ENCODE results near the gene ST14. TPM values are rescaled to one million over a fixed set of nuclear protein-coding genes. Genes with fewer than 3 reads are reported as not detected.

Gene ST14
- total and polyA plus RNA-seq, 12 donors = 0.17 to 41.0 (median 10.4) TPM

DNA sequence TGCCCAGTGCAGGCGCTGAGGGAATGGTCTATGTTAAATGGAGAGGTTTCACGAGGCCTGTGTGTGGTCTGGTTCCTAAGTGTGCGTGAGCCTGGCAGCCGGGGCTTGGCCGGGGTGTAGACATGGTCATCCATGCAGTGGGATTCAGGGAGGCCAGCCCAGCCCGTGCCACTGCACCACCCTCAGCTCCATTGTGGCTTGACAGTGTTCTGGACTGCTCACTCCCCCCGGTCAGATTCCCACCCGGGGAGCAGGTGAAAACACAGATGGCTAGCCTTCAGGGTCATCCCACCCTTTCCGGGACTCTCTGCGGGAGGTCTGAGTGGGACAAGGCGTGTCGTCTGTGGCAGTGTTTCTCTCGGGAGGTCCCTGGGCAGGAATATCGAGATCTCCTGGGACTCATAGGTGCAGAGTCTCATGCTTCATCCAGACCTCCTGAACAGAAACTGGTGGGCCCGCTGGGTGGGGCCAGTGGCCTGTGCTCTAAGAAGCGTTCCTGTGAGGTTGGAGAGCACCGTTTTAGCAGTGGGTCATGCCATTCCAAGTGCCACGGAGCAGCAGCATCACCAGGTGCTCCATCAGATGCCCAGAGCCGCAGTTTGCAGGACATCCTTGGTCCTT, 52.3 kb downstream of the ST14 start:
- Histone ChIP-seq H3K4me3 (no peak overlapping the region), H3K4me1 (replicated peaks in 1 of 2) (no peaks in the 10 kb centered on the region), H3K36me3 (replicated peaks in 1 of 2) (no peaks in the 10 kb centered on the region), H3K27me3 (no peaks in the 10 kb centered on the region), H3K9me3 (replicated peaks in 1 of 3) (no peaks in the 10 kb centered on the region), H3K27ac (no peak overlapping the region)
- WGBS, 4 donors = 77 to 89% (median 87%) methylated on average over 11 to 19 of the region's 19 CpGs
- DNase-seq = peak in 6 of 7 donors; percentile 3 to 41 (median 10)
- TF ChIP-seq POLR2A (IDR thresholded peaks at IDR 0.05) = no peak
- TF ChIP-seq, protein P1, sequence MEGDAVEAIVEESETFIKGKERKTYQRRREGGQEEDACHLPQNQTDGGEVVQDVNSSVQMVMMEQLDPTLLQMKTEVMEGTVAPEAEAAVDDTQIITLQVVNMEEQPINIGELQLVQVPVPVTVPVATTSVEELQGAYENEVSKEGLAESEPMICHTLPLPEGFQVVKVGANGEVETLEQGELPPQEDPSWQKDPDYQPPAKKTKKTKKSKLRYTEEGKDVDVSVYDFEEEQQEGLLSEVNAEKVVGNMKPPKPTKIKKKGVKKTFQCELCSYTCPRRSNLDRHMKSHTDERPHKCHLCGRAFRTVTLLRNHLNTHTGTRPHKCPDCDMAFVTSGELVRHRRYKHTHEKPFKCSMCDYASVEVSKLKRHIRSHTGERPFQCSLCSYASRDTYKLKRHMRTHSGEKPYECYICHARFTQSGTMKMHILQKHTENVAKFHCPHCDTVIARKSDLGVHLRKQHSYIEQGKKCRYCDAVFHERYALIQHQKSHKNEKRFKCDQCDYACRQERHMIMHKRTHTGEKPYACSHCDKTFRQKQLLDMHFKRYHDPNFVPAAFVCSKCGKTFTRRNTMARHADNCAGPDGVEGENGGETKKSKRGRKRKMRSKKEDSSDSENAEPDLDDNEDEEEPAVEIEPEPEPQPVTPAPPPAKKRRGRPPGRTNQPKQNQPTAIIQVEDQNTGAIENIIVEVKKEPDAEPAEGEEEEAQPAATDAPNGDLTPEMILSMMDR (IDR thresholded peaks at IDR 0.05) = no peak
- intact Hi-C loops (cut with DNase I) = loop anchor here (5.0 to 10.0 kb wide), 2 partner anchors 103 to 215 kb away; partner anchors contain the start of genes ADAMTS8 (in 2 of the 2) and ZBTB44 (in 1 of the 2)

DNA sequence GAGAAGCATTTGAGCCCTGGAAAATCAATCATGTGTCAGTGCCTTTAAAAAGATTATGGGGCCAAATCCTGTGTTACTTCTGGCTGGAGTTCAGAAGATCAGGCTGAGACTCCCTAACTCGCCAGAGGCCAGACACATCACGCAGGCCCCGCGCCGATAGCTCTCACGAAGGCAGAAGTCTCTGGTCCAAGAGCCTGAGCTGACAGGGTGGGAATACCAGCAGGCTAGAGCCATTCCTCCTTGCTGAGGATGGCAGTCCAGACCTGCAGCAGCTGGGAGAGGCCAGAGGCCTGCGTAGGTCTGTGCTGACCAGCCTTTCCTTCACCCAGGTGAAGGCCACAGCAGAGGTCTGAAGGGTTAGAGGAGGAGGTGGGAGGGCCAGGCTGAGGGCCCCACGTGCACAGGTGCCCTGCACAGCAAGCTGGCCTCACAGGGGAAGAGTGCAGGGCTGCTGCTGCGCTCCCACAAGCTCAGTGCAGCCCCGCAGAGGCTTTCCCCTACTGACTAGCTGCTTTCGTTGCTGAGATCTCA, 52.9 kb downstream of the ST14 start:
- WGBS, 4 donors = 58 to 74% (median 61%) methylated on average over 10 to 11 of the region's 11 CpGs
- intact Hi-C loops (cut with DNase I) = loop anchor here (5.0 to 10.0 kb wide), 2 partner anchors 102 to 215 kb away; partner anchors contain the start of genes ADAMTS8 (in 2 of the 2) and ZBTB44 (in 1 of the 2)
- Histone ChIP-seq H3K4me1 (replicated peaks in 1 of 2) (no peaks in the 10 kb centered on the region), H3K27ac (no peak overlapping the region), H3K27me3 (no peaks in the 10 kb centered on the region), H3K4me3 (no peak overlapping the region), H3K9me3 (replicated peaks in 1 of 3) (no peaks in the 10 kb centered on the region), H3K36me3 (replicated peaks in 1 of 2) (no peaks in the 10 kb centered on the region)
- peak in 3 of 7 donors; percentile 8 to 35 (median 18) for DNase-seq
- no peak for TF ChIP-seq POLR2A (IDR thresholded peaks at IDR 0.05)
- TF ChIP-seq, protein P1 (IDR thresholded peaks at IDR 0.05) = no peak

DNA sequence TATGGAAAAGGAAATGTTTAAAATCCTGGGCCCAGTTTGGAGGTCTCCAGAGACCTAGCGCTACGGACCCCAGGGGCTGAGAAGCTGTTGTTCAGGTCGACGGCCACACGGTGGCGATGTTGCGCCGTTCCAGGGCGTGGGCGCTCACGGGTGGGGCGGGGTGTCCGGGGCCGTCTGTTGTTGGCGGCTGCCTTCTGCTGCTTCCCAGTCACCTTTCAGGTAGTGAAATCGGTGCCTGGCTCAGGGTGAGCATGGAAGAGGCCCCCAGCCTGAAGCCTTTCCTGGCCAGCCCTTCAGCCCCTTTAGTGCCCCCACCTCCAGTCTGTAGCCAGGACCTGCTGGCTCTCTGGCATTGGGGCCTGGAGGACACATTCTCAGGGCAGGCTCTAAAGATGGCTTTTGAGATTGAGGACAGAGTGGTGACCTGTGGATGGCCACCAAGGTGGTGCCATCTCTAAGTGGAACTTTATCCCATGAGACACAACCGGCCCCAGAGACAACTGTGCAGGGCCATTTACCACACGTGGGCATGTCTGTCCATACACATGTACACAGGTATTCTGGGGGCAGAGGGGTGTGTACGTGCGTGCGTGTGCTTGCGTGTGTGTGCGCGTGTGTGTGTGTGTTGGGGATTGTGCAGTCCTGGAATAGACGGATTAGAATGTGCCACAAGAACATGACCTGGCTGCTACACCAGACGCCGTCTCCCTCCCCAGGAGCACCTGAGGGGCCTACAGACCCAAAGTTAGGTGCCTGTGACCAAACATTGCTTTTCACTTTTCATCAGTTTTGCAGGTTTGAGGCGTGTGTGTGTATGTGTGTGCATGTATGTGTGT, 53.8 kb downstream of the ST14 start:
- no peak for TF ChIP-seq POLR2A (IDR thresholded peaks at IDR 0.05)
- TF ChIP-seq, protein P1 (IDR thresholded peaks at IDR 0.05) = peak; percentile 83 to 99 (median 92)
- Histone ChIP-seq H3K36me3 (replicated peaks in 1 of 2) (no peaks in the 10 kb centered on the region), H3K9me3 (replicated peaks in 1 of 3) (no peaks in the 10 kb centered on the region), H3K4me1 (replicated peaks in 1 of 2) (no peaks in the 10 kb centered on the region), H3K27ac (no peak overlapping the region), H3K27me3 (no peaks in the 10 kb centered on the region), H3K4me3 (no peak overlapping the region)
- peak; percentile 43 to 72 (median 50) for DNase-seq
- WGBS, 4 donors = 32 to 36% (median 35%) methylated on average over 21 to 28 of the region's 28 CpGs
- intact Hi-C loops (cut with DNase I) = loop anchor here (5.0 to 10.0 kb wide), 2 partner anchors 101 to 214 kb away; partner anchors contain the start of genes ADAMTS8 (in 2 of the 2) and ZBTB44 (in 1 of the 2)

DNA sequence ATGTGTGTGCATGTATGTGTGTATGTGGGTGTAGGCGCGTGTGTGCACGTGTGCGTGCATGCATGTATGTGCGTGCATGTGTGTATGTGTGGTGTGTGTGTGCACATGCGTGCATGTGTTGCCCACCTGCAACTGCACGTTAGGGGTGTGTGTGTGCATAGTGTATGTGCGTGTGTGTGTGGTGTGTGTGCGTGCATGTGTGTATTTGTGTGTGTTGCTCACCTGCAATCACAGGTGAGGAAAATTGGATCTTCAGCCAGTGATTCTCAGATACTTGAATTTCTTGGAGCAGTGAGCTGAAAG, 54.3 kb downstream of the ST14 start:
- Histone ChIP-seq H3K27me3 (no peaks in the 10 kb centered on the region), H3K4me3 (no peak overlapping the region), H3K4me1 (replicated peaks in 1 of 2) (no peaks in the 10 kb centered on the region), H3K9me3 (replicated peaks in 1 of 3) (no peaks in the 10 kb centered on the region), H3K27ac (no peak overlapping the region), H3K36me3 (replicated peaks in 1 of 2) (no peaks in the 10 kb centered on the region)
- peak in 3 of 7 donors; percentile 6 to 35 (median 13) for DNase-seq
- TF ChIP-seq, protein P1 (IDR thresholded peaks at IDR 0.05) = no peak
- no peak for TF ChIP-seq POLR2A (IDR thresholded peaks at IDR 0.05)
- intact Hi-C loops (cut with DNase I) = loop anchor here (5.0 to 10.0 kb wide), 2 partner anchors 101 to 213 kb away; partner anchors contain the start of genes ADAMTS8 (in 2 of the 2) and ZBTB44 (in 1 of the 2)
- WGBS, 4 donors = 87 to 90% (median 89%) methylated on average over 9 of the region's 9 CpGs

All from adrenal gland (tissue), 12 donors.